Measurements from ENCODE around the gene FKRP.

DNA sequence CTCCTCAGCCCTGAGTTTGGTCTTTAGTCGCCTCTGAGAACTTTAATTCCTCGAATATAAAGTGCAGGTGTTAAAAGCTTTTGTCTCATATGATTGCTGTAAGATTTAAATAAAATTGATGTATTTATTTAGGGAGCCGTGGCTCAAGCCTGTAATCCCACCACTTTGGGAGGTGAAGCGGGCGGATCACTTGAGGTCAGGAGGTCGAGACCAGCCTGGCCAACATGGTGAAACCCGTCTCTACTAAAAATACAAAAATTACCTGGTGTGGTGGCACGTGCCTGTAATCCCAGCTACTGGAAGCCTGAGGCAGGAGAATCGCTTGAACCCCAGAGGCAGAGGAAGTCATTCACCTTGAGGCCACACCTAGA lies 43.1 kb downstream of the FKRP start:
- TF ChIP-seq, protein P1, sequence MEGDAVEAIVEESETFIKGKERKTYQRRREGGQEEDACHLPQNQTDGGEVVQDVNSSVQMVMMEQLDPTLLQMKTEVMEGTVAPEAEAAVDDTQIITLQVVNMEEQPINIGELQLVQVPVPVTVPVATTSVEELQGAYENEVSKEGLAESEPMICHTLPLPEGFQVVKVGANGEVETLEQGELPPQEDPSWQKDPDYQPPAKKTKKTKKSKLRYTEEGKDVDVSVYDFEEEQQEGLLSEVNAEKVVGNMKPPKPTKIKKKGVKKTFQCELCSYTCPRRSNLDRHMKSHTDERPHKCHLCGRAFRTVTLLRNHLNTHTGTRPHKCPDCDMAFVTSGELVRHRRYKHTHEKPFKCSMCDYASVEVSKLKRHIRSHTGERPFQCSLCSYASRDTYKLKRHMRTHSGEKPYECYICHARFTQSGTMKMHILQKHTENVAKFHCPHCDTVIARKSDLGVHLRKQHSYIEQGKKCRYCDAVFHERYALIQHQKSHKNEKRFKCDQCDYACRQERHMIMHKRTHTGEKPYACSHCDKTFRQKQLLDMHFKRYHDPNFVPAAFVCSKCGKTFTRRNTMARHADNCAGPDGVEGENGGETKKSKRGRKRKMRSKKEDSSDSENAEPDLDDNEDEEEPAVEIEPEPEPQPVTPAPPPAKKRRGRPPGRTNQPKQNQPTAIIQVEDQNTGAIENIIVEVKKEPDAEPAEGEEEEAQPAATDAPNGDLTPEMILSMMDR (IDR thresholded peaks at IDR 0.05; ENCODE audit: low read depth, low read length, poor library complexity, severe bottlenecking) = no peak
- no peak for TF ChIP-seq EZH2phosphoT487 (IDR thresholded peaks at IDR 0.05; ENCODE audit: borderline replicate concordance, low read length)
